ENCODE data around the gene PCAT6.

The PCAT6 gene

DNA sequence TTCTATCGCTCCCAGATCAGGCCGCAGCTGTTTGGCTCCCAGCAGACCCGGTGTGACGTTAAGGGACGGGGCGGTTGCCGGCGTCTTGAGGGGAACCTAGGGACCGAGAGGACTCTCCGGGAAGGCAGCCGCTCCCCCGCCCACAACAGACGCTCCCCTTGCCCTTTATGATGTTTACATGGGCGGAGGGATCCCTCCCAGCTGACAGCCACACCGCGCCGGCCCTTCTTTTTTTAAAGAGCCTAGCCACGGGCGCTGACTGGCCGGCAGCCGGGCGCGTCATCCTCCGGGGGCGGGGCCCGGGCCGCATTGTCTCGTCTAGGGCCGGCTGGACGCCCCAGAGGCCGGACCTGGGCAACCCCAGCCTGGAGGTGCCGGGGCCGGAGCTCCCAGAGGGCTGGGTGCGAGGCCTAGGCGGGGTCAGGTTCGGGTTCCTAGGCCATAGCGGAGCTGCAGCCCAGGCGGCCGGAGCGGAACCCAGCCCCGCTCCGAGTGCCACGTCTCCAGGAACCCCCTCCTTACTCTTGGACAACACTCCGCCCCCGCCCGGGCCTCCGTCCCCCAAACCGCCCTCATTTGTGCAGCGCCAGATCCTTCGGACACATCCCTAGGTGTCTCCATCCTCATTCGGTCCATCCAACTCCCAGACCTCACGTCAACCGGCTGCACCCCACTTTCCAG is at the start of gene PCAT6:
TSS of gene PCAT6 (plus strand) at position 340 of the 681 bp plus-strand sequence.
- Histone ChIP-seq H3K79me2 (ENCODE audit: insufficient read depth, low read depth) (no peaks in the 10 kb centered on the region), H3K9ac (peak within 1 kb of the TSS; percentile 41; the same call in 1 of the 2 replicates), H3K27ac (no peak within 1 kb of the TSS), H3K4me2 (peak within 1 kb of the TSS; percentile 83), H3K27me3 (ENCODE audit: insufficient read depth, low read depth) (peaks cover 26% of the 10 kb centered on the region), H3K4me1 (ENCODE audit: low read depth, poor library complexity, severe bottlenecking) (peaks cover 12% of the 10 kb centered on the region), H3K4me3 (IDR thresholded peaks at IDR 0.05; ENCODE audit: insufficient read depth, low read depth, low read length) (peak within 1 kb of the TSS; percentile 93), H3K36me3 (ENCODE audit: insufficient read depth) (no peaks in the 10 kb centered on the region), H2AFZ (ENCODE audit: low read depth) (peak within 1 kb of the TSS; percentile 100), H4K20me1 (ENCODE audit: insufficient read depth) (no peaks in the 10 kb centered on the region)
- TF ChIP-seq, protein P1, sequence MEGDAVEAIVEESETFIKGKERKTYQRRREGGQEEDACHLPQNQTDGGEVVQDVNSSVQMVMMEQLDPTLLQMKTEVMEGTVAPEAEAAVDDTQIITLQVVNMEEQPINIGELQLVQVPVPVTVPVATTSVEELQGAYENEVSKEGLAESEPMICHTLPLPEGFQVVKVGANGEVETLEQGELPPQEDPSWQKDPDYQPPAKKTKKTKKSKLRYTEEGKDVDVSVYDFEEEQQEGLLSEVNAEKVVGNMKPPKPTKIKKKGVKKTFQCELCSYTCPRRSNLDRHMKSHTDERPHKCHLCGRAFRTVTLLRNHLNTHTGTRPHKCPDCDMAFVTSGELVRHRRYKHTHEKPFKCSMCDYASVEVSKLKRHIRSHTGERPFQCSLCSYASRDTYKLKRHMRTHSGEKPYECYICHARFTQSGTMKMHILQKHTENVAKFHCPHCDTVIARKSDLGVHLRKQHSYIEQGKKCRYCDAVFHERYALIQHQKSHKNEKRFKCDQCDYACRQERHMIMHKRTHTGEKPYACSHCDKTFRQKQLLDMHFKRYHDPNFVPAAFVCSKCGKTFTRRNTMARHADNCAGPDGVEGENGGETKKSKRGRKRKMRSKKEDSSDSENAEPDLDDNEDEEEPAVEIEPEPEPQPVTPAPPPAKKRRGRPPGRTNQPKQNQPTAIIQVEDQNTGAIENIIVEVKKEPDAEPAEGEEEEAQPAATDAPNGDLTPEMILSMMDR (conservative IDR thresholded peaks at IDR 0.05; ENCODE audit: low read depth, low read length) = no peak

DNA sequence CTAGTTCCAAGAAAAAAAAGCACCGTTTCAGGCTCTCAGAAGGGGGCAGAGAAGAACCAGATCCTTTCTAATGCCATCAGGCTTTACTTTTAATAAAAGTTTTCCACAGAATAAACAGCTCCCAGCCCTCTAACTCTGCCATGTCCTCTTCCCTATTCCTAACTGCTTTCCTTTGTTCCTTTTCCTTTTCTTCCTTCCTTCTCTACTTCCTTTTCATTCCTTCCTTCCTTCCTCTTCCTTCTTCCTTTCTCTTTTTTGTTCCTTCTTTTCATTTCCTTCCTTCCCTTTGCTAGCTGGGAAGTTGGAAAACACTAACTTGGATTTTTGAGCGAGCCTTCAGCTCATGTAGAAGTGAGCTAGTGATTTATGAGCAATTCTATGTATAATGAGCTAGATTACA is 48.7 kb upstream of the PCAT6 start:
- Histone ChIP-seq H3K36me3 (ENCODE audit: insufficient read depth) (no peaks in the 10 kb centered on the region), H3K27me3 (ENCODE audit: insufficient read depth, low read depth) (no peaks in the 10 kb centered on the region), H3K79me2 (ENCODE audit: insufficient read depth, low read depth) (no peaks in the 10 kb centered on the region), H3K4me3 (IDR thresholded peaks at IDR 0.05; ENCODE audit: insufficient read depth, low read depth, low read length) (no peak overlapping the region), H2AFZ (ENCODE audit: low read depth) (no peak overlapping the region), H3K27ac (no peak overlapping the region), H3K4me2 (no peak overlapping the region), H3K4me1 (ENCODE audit: low read depth, poor library complexity, severe bottlenecking) (no peaks in the 10 kb centered on the region), H4K20me1 (ENCODE audit: insufficient read depth) (no peaks in the 10 kb centered on the region), H3K9ac (no peak overlapping the region)
- TF ChIP-seq, protein P1 (conservative IDR thresholded peaks at IDR 0.05; ENCODE audit: low read depth, low read length) = no peak

DNA sequence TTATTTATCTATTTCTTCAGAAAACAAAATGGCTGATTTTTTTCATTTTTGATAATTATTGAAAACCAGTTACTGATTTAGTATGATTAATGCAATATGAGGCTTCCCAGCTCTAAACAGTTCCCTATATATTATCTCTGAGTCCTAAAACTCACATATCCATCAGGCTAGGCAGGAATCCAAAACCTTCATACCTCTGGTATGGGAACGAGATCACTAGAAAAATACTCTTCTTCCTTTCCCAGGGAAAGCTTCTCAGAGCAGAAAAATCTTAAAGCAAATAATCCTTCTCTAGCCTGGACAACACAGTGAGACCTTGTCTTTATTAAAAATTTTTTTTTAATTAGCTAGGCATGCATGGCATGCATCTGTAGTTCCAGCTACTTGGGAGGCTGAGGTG is 45.0 kb upstream of the PCAT6 start:
- no peaks in the 10 kb centered on the region for H4K20me1 ChIP-seq (ENCODE audit: insufficient read depth)
- H3K36me3 ChIP-seq (ENCODE audit: insufficient read depth) = no peaks in the 10 kb centered on the region
- TF ChIP-seq, protein P1 (conservative IDR thresholded peaks at IDR 0.05; ENCODE audit: low read depth, low read length) = no peak

DNA sequence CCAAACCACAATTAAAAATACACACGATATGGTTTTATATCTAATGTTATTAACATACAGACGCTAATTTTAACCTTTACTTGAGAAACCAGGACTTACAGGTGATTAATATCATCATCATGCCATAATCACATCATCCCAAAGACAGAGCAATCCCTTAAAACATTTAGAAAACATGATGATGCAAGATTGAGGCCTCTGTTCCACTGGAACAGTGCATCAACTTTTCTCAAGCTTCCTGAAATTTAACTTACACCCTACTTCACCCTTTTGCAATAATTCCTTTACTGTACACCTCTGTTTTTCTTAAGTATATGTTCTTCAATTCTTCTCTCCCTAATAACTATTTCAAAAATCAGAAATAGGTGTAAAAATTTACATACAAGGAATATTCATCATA is 40.6 kb upstream of the PCAT6 start:
- no peaks in the 10 kb centered on the region for H3K4me1 ChIP-seq (ENCODE audit: low read depth, poor library complexity, severe bottlenecking)
- no peak overlapping the region for H3K27ac ChIP-seq
- H3K9ac ChIP-seq = no peak overlapping the region
- no peak overlapping the region for H3K4me2 ChIP-seq
- no peaks in the 10 kb centered on the region for H3K27me3 ChIP-seq (ENCODE audit: insufficient read depth, low read depth)
- H3K36me3 ChIP-seq (ENCODE audit: insufficient read depth) = no peaks in the 10 kb centered on the region
- H4K20me1 ChIP-seq (ENCODE audit: insufficient read depth) = no peaks in the 10 kb centered on the region
- H2AFZ ChIP-seq (ENCODE audit: low read depth) = no peak overlapping the region
- TF ChIP-seq, protein P1 (conservative IDR thresholded peaks at IDR 0.05; ENCODE audit: low read depth, low read length) = no peak
- no peaks in the 10 kb centered on the region for H3K79me2 ChIP-seq (ENCODE audit: insufficient read depth, low read depth)
- H3K4me3 ChIP-seq (IDR thresholded peaks at IDR 0.05; ENCODE audit: insufficient read depth, low read depth, low read length) = no peak overlapping the region

More for the DNA sequence above, 45.0 kb upstream of the PCAT6 start:
- no peaks in the 10 kb centered on the region for H3K79me2 ChIP-seq (ENCODE audit: insufficient read depth, low read depth)
- no peak overlapping the region for H3K27ac ChIP-seq
- no peaks in the 10 kb centered on the region for H3K4me1 ChIP-seq (ENCODE audit: low read depth, poor library complexity, severe bottlenecking)
- H3K9ac ChIP-seq = no peak overlapping the region
- no peaks in the 10 kb centered on the region for H3K27me3 ChIP-seq (ENCODE audit: insufficient read depth, low read depth)
- H3K4me2 ChIP-seq = no peak overlapping the region
- no peak overlapping the region for H2AFZ ChIP-seq (ENCODE audit: low read depth)
- no peak overlapping the region for H3K4me3 ChIP-seq (IDR thresholded peaks at IDR 0.05; ENCODE audit: insufficient read depth, low read depth, low read length)

Data from KMS-11 (cell line).